NOMO-1 treated with dmso at 0.1 percent for 144 hours (cell line): Measurements from ENCODE around the gene CXXC5.

Experiments
- DNase-seq: peaks from one replicate; lab custom pipeline; 2025; ENCODE audit not compliant: unreplicated experiment; lab: John Stamatoyannopoulos, UW

Gene CXXC5

GRCh38 chr5:139664086-139664693, 16.0 kb downstream of the CXXC5 start:
- peak; percentile 83 for DNase-seq

GRCh38 chr5:139664727-139665351, 16.7 kb downstream of the CXXC5 start:
- no peak for DNase-seq

GRCh38 chr5:139665626-139666025, 17.5 kb downstream of the CXXC5 start:
- no peak for DNase-seq

GRCh38 chr5:139666551-139666950, 18.4 kb downstream of the CXXC5 start:
- DNase-seq, result no peak

- DNase-seq, result no peak
Observed at GRCh38 chr5:139667001-139667729, 19.0 kb downstream of the CXXC5 start.

- DNase-seq, result no peak
Observed at GRCh38 chr5:139667730-139668063, 19.5 kb downstream of the CXXC5 start.

- DNase-seq, result no peak
Observed at GRCh38 chr5:139668064-139668880, 20.1 kb downstream of the CXXC5 start.

GRCh38 chr5:139668924-139669661, 20.9 kb downstream of the CXXC5 start:
- no peak for DNase-seq

GRCh38 chr5:139669662-139670368, 21.7 kb downstream of the CXXC5 start:
- no peak for DNase-seq

GRCh38 chr5:139670369-139671095, 22.4 kb downstream of the CXXC5 start:
- DNase-seq, result no peak

GRCh38 chr5:139671096-139671841, 23.1 kb downstream of the CXXC5 start:
- no peak for DNase-seq

- no peak for DNase-seq
Observed at GRCh38 chr5:139675213-139675612, 27.1 kb downstream of the CXXC5 start.

GRCh38 chr5:139675825-139676224, 27.7 kb downstream of the CXXC5 start:
- DNase-seq, result no peak

- DNase-seq, result no peak
Observed at GRCh38 chr5:139676406-139676805, 28.3 kb downstream of the CXXC5 start.

GRCh38 chr5:139676951-139677735, 29.0 kb downstream of the CXXC5 start:
- DNase-seq, result no peak

- DNase-seq, result no peak
Observed at GRCh38 chr5:139677736-139678613, 29.8 kb downstream of the CXXC5 start.
